Kidney (tissue), 14 donors: ENCODE results near the gene CMTR2. TPM values are rescaled to one million over a fixed set of nuclear protein-coding genes. Genes with fewer than 3 reads are reported as not detected.

ENCODE experiments used
- DNase-seq, 5 donors: peaks; one replicate each; pipeline ENCODE4 v3.0.0-alpha.2; 2013 to 2020
- FAIRE-seq: peaks from 2 replicates; lab custom pipeline; 2012; peaks lifted over from hg19 to GRCh38; lab: Jason Lieb, UNC
- H3K27ac ChIP-seq, 2 donors: one replicate each; pipeline ENCODE4 v1.7.0; 2013; ENCODE audit warnings: low read depth in 2 of 2, low read length in 2 of 2, inconsistent platforms in 1 of 2
- H3K27me3 ChIP-seq: one replicate; pipeline ENCODE4 v1.7.1; 2013; ENCODE audit warnings: low read length, inconsistent platforms; ENCODE audit not compliant: control insufficient read depth, insufficient read depth
- H3K36me3 ChIP-seq, 3 donors: one replicate each; pipeline versions ENCODE4 v1.7.0 to v1.7.1; 2013; ENCODE audit warnings: low read length in 3 of 3, control low read depth in 1 of 3, inconsistent platforms in 1 of 3; ENCODE audit not compliant: insufficient read depth in 3 of 3, control insufficient read depth in 2 of 3
- H3K4me1 ChIP-seq, 3 donors: one replicate each; pipeline versions ENCODE4 v1.7.0 to v1.7.1; 2013; ENCODE audit warnings: low read length in 3 of 3, inconsistent platforms in 1 of 3, low read depth in 1 of 3; ENCODE audit not compliant: control insufficient read depth in 2 of 3, insufficient read depth in 2 of 3
- H3K4me3 ChIP-seq, 3 donors: one replicate each; pipeline versions ENCODE4 v1.7.0 to v1.8.1; 2013; ENCODE audit warnings: low read length in 3 of 3, control low read depth in 1 of 3, inconsistent platforms in 1 of 3
- H3K9ac ChIP-seq, 3 donors: one replicate each; pipeline versions ENCODE4 v1.7.0 to v1.7.1; 2013; ENCODE audit warnings: low read length in 3 of 3, control low read depth in 1 of 3, inconsistent platforms in 1 of 3
- H3K9me3 ChIP-seq, 3 donors: one replicate each; pipeline versions ENCODE4 v1.7.0 to v1.7.1; 2013; ENCODE audit warnings: low read length in 3 of 3, control low read depth in 1 of 3, inconsistent platforms in 1 of 3; ENCODE audit not compliant: control insufficient read depth in 2 of 3, insufficient read depth in 1 of 3
- intact Hi-C: fragments of 100-400 bp; cut with DNase I; formaldehyde crosslinking; loops from one replicate; pipeline ENCODE4 v1.11.1; 2022
- polyA plus RNA-seq: library from polyadenylated mRNA; stranded (reverse); fragments of 350-450 nt; fragmentation: Illumina TruSeq; extraction: RNeasy Lipid Tissue Mini Kit (QIAGEN cat#74804); gene quantifications from one replicate; pipeline ENCODE4 v1.2.3, GENCODE V29; 2014; ENCODE audit warnings: low read depth, low replicate concordance; ENCODE audit not compliant: insufficient read depth
- total RNA-seq: library from RNA; stranded (reverse); fragmentation: NEBNext Ultra II Directional; extraction: Animal tissue kit (Norgen Biotek cat#: 25700); gene quantifications from one replicate; pipeline ENCODE4 v1.2.1, GENCODE V29; 2021
- TF ChIP-seq, protein P1 (sequence below): IDR thresholded peaks from 3 replicates; pipeline ENCODE4 v1.5.1; 2012; ENCODE audit warnings: mild to moderate bottlenecking, moderate library complexity, borderline replicate concordance; ENCODE audit not compliant: insufficient read depth; ENCODE audit errors: extremely low read depth
- donor health status: control.
- donor health status: control.
- donor health status: control.
- donor health status: control.
- donor health status: control.
- donor health status: DM: yes; HTN: yes; CAD: no.
- donor health status: Normal renal cell carcinoma (clear cell type).

Gene CMTR2
- total and polyA plus RNA-seq, 2 donors from 2014 or later: 8.0 to 21.5 TPM

DNA sequence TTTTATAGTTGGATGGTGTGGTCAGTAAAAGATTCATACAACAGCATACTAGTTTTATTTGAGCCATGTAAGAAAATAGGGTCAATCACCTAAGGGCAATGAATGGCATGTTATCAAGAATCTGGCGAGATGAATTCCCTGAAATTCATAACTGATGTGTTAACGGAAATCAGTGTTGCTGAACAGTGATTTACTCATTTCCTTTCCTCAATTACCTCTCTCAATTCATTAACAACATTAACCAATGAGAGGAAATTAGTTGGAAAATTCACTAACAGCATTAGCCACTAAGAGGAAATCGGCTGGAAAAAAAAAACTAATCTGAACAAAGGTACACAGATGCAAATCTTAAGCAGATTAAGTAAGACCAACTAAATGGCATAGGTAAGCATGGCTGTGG is 6.3 kb downstream of the CMTR2 start:
- Histone ChIP-seq H3K9ac (no peak overlapping the region), H3K27ac (no peak overlapping the region), H3K9me3 (no peaks in the 10 kb centered on the region), H3K4me1 (peaks cover under 1 to 9% (median 1%) of the 10 kb centered on the region in 3 donors), H3K27me3 (no peaks in the 10 kb centered on the region), H3K36me3 (peaks cover 12 to 24% (median 14%) of the 10 kb centered on the region in 3 donors), H3K4me3 (no peak overlapping the region)
- DNase-seq (peak in 2 of 5 donors; percentile 21 to 34), FAIRE-seq (no peak)
- intact Hi-C loops: no loop called here
- TF ChIP-seq, protein P1, sequence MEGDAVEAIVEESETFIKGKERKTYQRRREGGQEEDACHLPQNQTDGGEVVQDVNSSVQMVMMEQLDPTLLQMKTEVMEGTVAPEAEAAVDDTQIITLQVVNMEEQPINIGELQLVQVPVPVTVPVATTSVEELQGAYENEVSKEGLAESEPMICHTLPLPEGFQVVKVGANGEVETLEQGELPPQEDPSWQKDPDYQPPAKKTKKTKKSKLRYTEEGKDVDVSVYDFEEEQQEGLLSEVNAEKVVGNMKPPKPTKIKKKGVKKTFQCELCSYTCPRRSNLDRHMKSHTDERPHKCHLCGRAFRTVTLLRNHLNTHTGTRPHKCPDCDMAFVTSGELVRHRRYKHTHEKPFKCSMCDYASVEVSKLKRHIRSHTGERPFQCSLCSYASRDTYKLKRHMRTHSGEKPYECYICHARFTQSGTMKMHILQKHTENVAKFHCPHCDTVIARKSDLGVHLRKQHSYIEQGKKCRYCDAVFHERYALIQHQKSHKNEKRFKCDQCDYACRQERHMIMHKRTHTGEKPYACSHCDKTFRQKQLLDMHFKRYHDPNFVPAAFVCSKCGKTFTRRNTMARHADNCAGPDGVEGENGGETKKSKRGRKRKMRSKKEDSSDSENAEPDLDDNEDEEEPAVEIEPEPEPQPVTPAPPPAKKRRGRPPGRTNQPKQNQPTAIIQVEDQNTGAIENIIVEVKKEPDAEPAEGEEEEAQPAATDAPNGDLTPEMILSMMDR: no peak

DNA sequence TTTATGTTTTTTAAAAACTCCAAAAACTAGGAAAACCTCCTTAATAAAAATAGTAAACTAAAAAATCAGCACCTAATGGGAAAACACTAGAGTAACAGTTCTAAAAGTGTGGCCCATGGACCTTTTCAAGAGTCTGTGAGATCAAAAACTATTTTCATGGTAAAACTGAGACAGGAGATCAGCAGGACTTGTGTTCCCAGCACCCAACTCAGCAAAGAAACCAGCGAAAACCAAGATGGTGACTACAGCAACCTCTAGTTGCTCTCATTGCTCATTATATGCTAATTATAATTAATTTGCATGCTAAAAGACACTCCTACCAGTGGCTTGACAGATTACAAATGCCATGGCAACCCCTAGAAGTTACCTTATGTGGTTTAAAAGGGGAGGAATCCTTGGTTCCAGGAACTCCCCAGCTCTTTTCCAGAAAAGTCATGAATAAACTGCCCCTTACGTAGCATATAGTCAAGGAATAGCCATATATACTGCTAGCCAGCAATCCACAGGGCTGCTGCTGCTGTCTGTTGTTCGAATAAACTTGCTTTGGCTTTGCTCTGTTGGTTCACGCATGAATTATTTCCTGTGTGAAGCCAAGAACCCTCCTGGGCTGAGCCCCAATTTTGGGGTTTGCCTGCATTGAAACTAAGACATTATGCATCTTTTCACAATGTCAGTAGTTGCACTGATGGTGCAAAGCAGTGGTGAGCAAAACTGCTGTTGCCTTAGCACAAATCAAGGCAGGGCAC is 12.4 kb downstream of the CMTR2 start:
- TF ChIP-seq, protein P1: no peak
- Histone ChIP-seq H3K4me1 (no peaks in the 10 kb centered on the region), H3K9ac (no peak overlapping the region), H3K27me3 (no peaks in the 10 kb centered on the region), H3K36me3 (no peaks in the 10 kb centered on the region), H3K4me3 (no peak overlapping the region), H3K27ac (no peak overlapping the region), H3K9me3 (peaks cover 0 to 6% (median 0%) of the 10 kb centered on the region in 3 donors)
- DNase-seq: no peak
- intact Hi-C loops: no loop called here
- FAIRE-seq: no peak

DNA sequence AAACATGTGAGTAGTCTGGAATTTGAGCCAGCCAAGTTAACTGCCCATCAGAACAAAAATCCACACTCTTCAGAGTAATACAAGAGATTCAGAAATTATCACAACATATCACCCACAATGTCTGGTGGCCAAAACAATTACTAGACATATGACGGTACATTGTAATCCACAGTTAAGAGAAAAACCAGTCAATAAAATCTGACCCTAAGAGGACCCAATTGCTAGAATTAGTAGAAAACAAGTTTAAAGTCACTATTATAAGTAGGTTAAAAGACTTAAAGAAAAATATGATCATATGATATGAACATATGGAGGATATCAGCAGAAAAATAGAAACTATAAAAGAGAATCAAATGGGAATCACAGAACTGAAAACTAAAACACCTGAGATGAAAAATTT is 15.8 kb downstream of the CMTR2 start:
- Histone ChIP-seq H3K27me3 (no peaks in the 10 kb centered on the region), H3K4me1 (no peaks in the 10 kb centered on the region), H3K27ac (no peak overlapping the region), H3K4me3 (no peak overlapping the region), H3K9me3 (peaks cover 0 to 6% (median 0%) of the 10 kb centered on the region in 3 donors), H3K9ac (no peak overlapping the region), H3K36me3 (no peaks in the 10 kb centered on the region)
- DNase-seq: no peak
- no peak for FAIRE-seq
- TF ChIP-seq, protein P1: no peak
- intact Hi-C loops: no loop called here

DNA sequence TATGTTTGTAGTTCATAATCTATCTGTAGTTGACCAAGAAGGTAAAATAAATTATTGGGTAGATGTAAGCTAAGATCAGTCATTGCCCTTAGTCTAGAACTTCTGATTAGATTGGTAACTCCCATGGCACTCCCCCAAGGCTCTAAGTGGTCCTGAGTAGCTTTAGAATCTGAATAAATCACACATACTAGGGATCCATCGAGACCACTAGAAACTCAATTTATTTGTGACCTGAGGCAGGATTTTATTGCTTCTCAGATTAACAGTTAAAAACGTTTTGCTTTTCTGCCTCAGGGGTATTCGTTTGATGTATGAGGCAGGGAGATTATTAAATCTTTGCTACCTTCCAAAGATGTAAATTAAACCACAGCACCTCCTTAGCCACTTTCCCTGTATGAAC is 24.9 kb downstream of the CMTR2 start:
- no peak for FAIRE-seq
- DNase-seq: peak in 1 of 5 donors; percentile 37
- no peak overlapping the region for H3K4me3 ChIP-seq
- H3K36me3 ChIP-seq: no peaks in the 10 kb centered on the region
- no peaks in the 10 kb centered on the region for H3K4me1 ChIP-seq
- H3K27me3 ChIP-seq: no peaks in the 10 kb centered on the region
- no peak overlapping the region for H3K27ac ChIP-seq
- no peaks in the 10 kb centered on the region for H3K9me3 ChIP-seq
- intact Hi-C loops: no loop called here
- H3K9ac ChIP-seq: no peak overlapping the region
- TF ChIP-seq, protein P1: no peak
